ENCODE data around the gene ACSS1.

GRCh38 chr20:25042531-25043498, 15.1 kb downstream of the ACSS1 start:
- TF ChIP-seq, protein P1, sequence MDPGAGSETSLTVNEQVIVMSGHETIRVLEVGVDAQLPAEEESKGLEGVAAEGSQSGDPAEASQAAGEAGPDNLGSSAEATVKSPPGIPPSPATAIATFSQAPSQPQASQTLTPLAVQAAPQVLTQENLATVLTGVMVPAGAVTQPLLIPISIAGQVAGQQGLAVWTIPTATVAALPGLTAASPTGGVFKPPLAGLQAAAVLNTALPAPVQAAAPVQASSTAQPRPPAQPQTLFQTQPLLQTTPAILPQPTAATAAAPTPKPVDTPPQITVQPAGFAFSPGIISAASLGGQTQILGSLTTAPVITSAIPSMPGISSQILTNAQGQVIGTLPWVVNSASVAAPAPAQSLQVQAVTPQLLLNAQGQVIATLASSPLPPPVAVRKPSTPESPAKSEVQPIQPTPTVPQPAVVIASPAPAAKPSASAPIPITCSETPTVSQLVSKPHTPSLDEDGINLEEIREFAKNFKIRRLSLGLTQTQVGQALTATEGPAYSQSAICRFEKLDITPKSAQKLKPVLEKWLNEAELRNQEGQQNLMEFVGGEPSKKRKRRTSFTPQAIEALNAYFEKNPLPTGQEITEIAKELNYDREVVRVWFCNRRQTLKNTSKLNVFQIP (CRISPR knock-in tag; IDR thresholded peaks at IDR 0.05; ENCODE audit: borderline replicate concordance, low read depth): no peak
- TF ChIP-seq ZFP30 (CRISPR knock-in tag; IDR thresholded peaks at IDR 0.05) (no peak), PPARA (CRISPR knock-in tag; IDR thresholded peaks at IDR 0.05; ENCODE audit: borderline replicate concordance) (no peak), GLIS3 (CRISPR knock-in tag; IDR thresholded peaks at IDR 0.05) (no peak), CSRNP3 (CRISPR knock-in tag; IDR thresholded peaks at IDR 0.05) (no peak), CREB5 (CRISPR knock-in tag; IDR thresholded peaks at IDR 0.05; ENCODE audit: low read depth) (no peak), PATZ1 (CRISPR knock-in tag; IDR thresholded peaks at IDR 0.05; ENCODE audit: borderline replicate concordance) (no peak), SNAI2 (CRISPR knock-in tag; IDR thresholded peaks at IDR 0.05) (no peak), BACH2 (CRISPR knock-in tag; IDR thresholded peaks at IDR 0.05; ENCODE audit: borderline replicate concordance) (no peak), ZC3H10 (CRISPR knock-in tag; IDR thresholded peaks at IDR 0.05) (no peak)
- TF ChIP-seq, protein P2, sequence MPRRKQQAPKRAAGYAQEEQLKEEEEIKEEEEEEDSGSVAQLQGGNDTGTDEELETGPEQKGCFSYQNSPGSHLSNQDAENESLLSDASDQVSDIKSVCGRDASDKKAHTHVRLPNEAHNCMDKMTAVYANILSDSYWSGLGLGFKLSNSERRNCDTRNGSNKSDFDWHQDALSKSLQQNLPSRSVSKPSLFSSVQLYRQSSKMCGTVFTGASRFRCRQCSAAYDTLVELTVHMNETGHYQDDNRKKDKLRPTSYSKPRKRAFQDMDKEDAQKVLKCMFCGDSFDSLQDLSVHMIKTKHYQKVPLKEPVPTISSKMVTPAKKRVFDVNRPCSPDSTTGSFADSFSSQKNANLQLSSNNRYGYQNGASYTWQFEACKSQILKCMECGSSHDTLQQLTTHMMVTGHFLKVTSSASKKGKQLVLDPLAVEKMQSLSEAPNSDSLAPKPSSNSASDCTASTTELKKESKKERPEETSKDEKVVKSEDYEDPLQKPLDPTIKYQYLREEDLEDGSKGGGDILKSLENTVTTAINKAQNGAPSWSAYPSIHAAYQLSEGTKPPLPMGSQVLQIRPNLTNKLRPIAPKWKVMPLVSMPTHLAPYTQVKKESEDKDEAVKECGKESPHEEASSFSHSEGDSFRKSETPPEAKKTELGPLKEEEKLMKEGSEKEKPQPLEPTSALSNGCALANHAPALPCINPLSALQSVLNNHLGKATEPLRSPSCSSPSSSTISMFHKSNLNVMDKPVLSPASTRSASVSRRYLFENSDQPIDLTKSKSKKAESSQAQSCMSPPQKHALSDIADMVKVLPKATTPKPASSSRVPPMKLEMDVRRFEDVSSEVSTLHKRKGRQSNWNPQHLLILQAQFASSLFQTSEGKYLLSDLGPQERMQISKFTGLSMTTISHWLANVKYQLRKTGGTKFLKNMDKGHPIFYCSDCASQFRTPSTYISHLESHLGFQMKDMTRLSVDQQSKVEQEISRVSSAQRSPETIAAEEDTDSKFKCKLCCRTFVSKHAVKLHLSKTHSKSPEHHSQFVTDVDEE (CRISPR knock-in tag; IDR thresholded peaks at IDR 0.05): no peak

Measured in SK-N-SH treated with all-trans-retinoic acid at 6 μM for 48 hours (cell line).